Pancreas (tissue), 10 donors: ENCODE data around the gene SREBF1. TPM values are rescaled to one million over a fixed set of nuclear protein-coding genes. Genes with fewer than 3 reads are reported as not detected.

Source experiments
- ATAC-seq, 4 donors: fragments of 200-7000 bp; cut with Tn5 transposase; one replicate each; pipeline versions ENCODE4 v1.8.0 to v1.9.1; 2020; ENCODE audit warnings: mild to moderate bottlenecking in 4 of 4, moderate library complexity in 4 of 4
- DNase-seq, 6 donors: peaks; one replicate each; pipeline ENCODE4 v3.0.0-alpha.2; 2020
- FAIRE-seq: peaks from 2 replicates; lab custom pipeline; 2012; peaks lifted over from hg19 to GRCh38; lab: Jason Lieb, UNC
- H3K27ac ChIP-seq, 4 donors: fragments of 200-600 bp; sonication (generic); 1 replicate in 3 of 4; 2 replicates in 1 of 4; pipeline versions ENCODE4 v1.5.0 to v1.8.0; 2020
- H3K27me3 ChIP-seq, 4 donors: fragments of 200-600 bp; one replicate each; pipeline ENCODE4 v1.8.0; 2021
- H3K36me3 ChIP-seq, 3 donors: fragments of 200-600 bp; sonication (generic) in 1 of 3; one replicate each; pipeline versions ENCODE4 v1.5.0 to v1.8.0; 2020 to 2021
- H3K4me1 ChIP-seq, 3 donors: fragments of 200-600 bp; one replicate each; pipeline ENCODE4 v1.8.0; 2021
- H3K4me3 ChIP-seq, 4 donors: fragments of 200-600 bp; sonication (generic) in 2 of 4; one replicate each; pipeline versions ENCODE4 v1.5.0 to v1.8.0; 2020 to 2021
- H3K9me3 ChIP-seq, 4 donors: fragments of 200-600 bp; one replicate each; pipeline ENCODE4 v1.8.0; 2021
- WGBS, 2 donors: extraction: QIAGEN DNeasy Blood & Tissue Kit; methylation state at CpG; one replicate each; pipeline ENCODE4 v1.1.7; 2013; 5-methylcytosine and 5-hydroxymethylcytosine counted together
- intact Hi-C, 3 donors: fragments of 100-400 bp; cut with DNase I; formaldehyde crosslinking; loops; one replicate each; pipeline versions ENCODE4 v1.11.1 to v1.14.2; 2022
- polyA plus RNA-seq, 2 donors: library from polyadenylated mRNA; stranded (reverse); fragments of 200-250 nt; gene quantifications; one replicate each; pipeline ENCODE4 v1.2.3, GENCODE V29; 2013
- total RNA-seq, 6 donors: library from RNA; stranded (reverse); fragmentation: NEBNext Ultra II Directional in 4 of 6; extraction: Animal tissue kit (Norgen Biotek cat#: 25700) in 4 of 6; gene quantifications; one replicate each; pipeline versions ENCODE4 v1.2.1 to v1.2.4, GENCODE V29; 2021 to 2023
- TF ChIP-seq, protein P1 (sequence below), 4 donors: fragments of 200-600 bp; sonication (generic) in 3 of 4; IDR thresholded peaks; one replicate each; pipeline versions ENCODE4 v1.5.0 to v1.8.0; 2021; ENCODE audit warnings: antibody characterized with exemption in 4 of 4
- donor health status: healthy with polysubstance abuse.
- donor health status: DM: no; HTN: no; CAD: no; lungs with moderate emphysema.
- donor health status: DM: no; HTN: no; CAD: no.
- donor health status: control.
- donor health status: control.
- donor health status: Bipolar disorder and iron deficiency.
- donor health status: DM: yes; HTN: yes; CAD: no.
- donor health status: DM: no; HTN: no; CAD: no.
- donor health status: DM: no; HTN: no; CAD: no.
- donor health status: DM: yes; HTN: yes; CAD: no.

SREBF1 gene
- 10 to 100 TPM; 12.0 to 38.1 (median 24.3) TPM for total RNA-seq
- 10 to 100 TPM; 67.3 to 77.5 TPM for polyA plus RNA-seq

DNA sequence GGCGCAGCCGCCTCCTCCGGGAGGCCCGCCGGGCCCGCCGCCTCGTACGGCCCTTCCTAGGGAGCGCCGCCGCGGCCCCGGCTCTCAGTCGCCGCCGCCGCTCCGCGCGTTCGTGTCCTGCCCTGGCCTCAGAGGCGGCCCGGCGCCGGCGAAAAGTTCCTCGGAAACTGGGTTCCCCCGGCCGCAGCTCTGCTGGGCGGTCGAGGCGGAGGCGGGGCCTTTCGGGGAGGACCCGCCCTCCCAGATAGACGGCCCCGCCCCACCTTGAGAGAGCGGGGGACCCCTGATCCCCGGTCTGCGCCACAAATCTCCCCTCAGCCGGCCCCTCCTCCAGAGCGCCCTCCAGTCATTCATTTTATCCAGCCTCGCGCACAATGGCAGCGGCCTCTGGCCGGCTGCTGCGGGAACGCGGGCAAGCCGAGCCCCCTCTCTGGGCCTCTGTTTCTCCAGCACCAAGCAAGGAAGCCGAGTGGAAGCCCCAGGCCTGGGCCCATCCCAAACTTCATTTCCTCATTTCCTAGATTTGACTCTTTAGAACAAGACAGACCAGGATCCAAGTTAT is at the start of gene SREBF1:
Gene SREBF1, minus strand, starts transcription at position 169 of the 562 bp plus-strand sequence. CDS start 169 bp downstream, outside the sequence.
- FAIRE-seq (no peak), ATAC-seq (peak; percentile 6 to 29 (median 10)), DNase-seq (peak in 5 of 6 donors; percentile 52 to 83 (median 67))
- Histone ChIP-seq H3K27ac (peak within 1 kb of the TSS; percentile 98 to 100 (median 99)), H3K4me1 (peaks cover 36 to 59% (median 50%) of the 10 kb centered on the region in 3 donors), H3K36me3 (no peaks in the 10 kb centered on the region), H3K27me3 (no peaks in the 10 kb centered on the region), H3K9me3 (no peaks in the 10 kb centered on the region), H3K4me3 (peak within 1 kb of the TSS; percentile 45 to 90 (median 72))
- intact Hi-C loops: no loop called here
- 2% methylated on average over 37 to 52 of the region's 52 CpGs for WGBS, 2 donors
- TF ChIP-seq, protein P1, sequence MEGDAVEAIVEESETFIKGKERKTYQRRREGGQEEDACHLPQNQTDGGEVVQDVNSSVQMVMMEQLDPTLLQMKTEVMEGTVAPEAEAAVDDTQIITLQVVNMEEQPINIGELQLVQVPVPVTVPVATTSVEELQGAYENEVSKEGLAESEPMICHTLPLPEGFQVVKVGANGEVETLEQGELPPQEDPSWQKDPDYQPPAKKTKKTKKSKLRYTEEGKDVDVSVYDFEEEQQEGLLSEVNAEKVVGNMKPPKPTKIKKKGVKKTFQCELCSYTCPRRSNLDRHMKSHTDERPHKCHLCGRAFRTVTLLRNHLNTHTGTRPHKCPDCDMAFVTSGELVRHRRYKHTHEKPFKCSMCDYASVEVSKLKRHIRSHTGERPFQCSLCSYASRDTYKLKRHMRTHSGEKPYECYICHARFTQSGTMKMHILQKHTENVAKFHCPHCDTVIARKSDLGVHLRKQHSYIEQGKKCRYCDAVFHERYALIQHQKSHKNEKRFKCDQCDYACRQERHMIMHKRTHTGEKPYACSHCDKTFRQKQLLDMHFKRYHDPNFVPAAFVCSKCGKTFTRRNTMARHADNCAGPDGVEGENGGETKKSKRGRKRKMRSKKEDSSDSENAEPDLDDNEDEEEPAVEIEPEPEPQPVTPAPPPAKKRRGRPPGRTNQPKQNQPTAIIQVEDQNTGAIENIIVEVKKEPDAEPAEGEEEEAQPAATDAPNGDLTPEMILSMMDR (IDR thresholded peaks at IDR 0.05): no peak

DNA sequence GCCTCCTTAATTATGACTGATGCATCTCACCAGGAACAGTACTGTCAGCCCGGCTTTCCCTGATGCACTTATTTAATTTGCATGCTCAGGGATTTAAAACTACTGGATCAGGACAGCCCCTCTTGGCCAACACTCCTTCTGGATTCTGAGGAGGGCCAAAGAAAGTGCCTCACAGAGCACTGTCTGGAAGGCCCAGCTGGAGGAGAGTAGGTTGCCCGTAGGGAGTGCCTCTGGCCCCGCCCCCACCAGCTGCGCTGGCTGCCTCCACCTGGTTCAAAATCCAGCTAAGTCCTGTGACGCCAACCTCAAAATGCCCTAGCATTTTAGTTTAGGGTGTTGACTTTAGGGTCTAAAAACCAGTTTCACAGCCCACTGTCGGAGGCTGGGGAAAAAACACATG is 49.4 kb upstream of the SREBF1 start:
- peak in 1 of 6 donors; percentile 9 for DNase-seq
- no peaks in the 10 kb centered on the region for H3K9me3 ChIP-seq
- FAIRE-seq: no peak
- H3K4me3 ChIP-seq: no peak overlapping the region
- H3K36me3 ChIP-seq: peaks cover 3 to 7% (median 6%) of the 10 kb centered on the region in 3 donors
- no peaks in the 10 kb centered on the region for H3K27me3 ChIP-seq
- TF ChIP-seq, protein P1 (IDR thresholded peaks at IDR 0.05): no peak
- 90 to 95% methylated on average over 6 of the region's 6 CpGs for WGBS, 2 donors
- intact Hi-C loops: loop anchor here in 1 of 3 donors (10.0 kb wide), 1 partner anchor 139 kb away; no protein-coding TSS in a partner anchor
- no peak overlapping the region for H3K27ac ChIP-seq
- no peak for ATAC-seq
- no peaks in the 10 kb centered on the region for H3K4me1 ChIP-seq

DNA sequence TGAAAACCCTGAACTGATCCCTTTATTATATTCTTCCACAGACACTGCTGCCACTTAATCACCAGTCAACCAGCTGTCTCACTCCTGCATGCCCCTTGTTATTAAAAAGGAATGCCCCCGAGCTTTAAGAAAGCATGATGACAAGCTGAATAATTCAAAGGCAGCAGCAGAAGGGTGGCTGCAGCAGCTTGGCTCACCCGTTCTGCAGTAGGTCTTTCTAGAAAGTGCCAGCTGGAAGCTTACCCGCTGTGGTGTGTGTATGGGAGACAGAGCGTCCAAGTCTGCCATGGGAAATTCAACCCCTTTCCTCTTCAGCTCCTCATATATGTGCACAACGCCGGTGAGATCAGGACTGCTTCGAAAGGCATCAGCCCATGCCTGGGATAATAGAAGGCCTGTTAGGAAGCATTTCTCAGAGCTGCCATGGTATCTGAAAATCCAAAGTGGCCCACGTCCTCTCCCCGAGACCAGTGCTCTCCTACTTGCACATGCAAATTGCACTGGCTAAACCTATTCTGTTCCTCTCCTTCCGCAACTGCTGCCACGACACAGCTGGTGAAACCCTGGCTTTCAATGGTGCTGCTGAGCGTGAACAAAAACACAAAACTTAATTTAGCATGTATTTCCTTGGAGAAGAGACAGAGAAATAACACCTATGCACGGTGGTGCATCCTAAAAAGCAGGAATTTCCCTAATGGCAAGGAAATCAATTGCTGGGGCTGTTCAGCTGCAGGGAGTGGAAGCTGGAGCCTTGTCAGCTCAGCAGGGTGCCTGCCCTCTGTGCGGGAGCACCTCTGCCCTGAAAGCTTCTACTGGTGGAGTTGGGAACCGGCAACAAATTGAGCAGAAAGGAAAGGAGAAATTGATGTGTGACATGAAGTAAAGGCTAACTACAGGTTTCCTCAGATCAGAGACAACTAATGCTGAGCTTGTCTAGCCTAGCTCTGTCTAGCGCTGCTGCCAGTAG is 47.9 kb upstream of the SREBF1 start:
- WGBS, 2 donors: 91 to 92% methylated on average over 16 of the region's 16 CpGs
- ATAC-seq (no peak), DNase-seq (no peak), FAIRE-seq (no peak)
- Histone ChIP-seq H3K27ac (no peak overlapping the region), H3K9me3 (no peaks in the 10 kb centered on the region), H3K36me3 (peaks cover 3 to 7% (median 6%) of the 10 kb centered on the region in 3 donors), H3K27me3 (no peaks in the 10 kb centered on the region), H3K4me1 (no peaks in the 10 kb centered on the region), H3K4me3 (no peak overlapping the region)
- TF ChIP-seq, protein P1 (IDR thresholded peaks at IDR 0.05): no peak
- intact Hi-C loops: loop anchor here in 1 of 3 donors (10.0 kb wide), 1 partner anchor 140 kb away; no protein-coding TSS in a partner anchor

DNA sequence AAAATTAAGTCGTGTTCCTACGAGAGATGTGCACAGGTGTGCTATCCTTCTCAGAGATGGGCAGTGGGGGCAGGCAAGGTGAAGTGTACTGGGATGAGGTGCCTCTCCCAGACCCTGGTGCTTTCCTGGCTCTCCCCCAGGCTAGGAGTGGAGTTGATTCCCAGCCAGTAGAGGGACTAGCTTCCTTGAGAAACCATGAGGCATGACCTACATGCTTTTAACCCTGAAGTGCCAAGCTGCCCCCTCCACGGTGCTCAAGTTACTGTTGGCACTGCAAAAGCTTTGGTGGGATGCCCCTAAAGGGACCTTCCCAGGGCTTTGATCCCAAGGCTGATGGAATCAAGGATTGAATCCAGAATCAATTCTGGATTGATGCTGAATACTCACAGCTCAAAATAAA is 47.0 kb upstream of the SREBF1 start:
- peaks cover 1 to 6% (median 2%) of the 10 kb centered on the region in 3 donors for H3K4me1 ChIP-seq
- TF ChIP-seq, protein P1 (IDR thresholded peaks at IDR 0.05): no peak
- no peaks in the 10 kb centered on the region for H3K27me3 ChIP-seq
- intact Hi-C loops: loop anchor here in 1 of 3 donors (10.0 kb wide), 1 partner anchor 141 kb away; no protein-coding TSS in a partner anchor
- no peak for DNase-seq
- 93 to 95% methylated on average over 3 of the region's 3 CpGs for WGBS, 2 donors
- no peak overlapping the region for H3K27ac ChIP-seq
- H3K36me3 ChIP-seq: peaks cover 3 to 7% (median 6%) of the 10 kb centered on the region in 3 donors
- no peaks in the 10 kb centered on the region for H3K9me3 ChIP-seq
- no peak overlapping the region for H3K4me3 ChIP-seq
- no peak for FAIRE-seq
- ATAC-seq: no peak
